GM12874 (cell line): ENCODE data around the gene HNRNPA3.

ENCODE experiments used
- TF ChIP-seq, protein P1 (sequence below): IDR thresholded peaks from 2 replicates; pipeline ENCODE4 v1.5.1; 2011; ENCODE audit warnings: low read depth, mild to moderate bottlenecking, control low read depth, low read length, moderate library complexity; ENCODE audit not compliant: insufficient read depth

Gene HNRNPA3

DNA sequence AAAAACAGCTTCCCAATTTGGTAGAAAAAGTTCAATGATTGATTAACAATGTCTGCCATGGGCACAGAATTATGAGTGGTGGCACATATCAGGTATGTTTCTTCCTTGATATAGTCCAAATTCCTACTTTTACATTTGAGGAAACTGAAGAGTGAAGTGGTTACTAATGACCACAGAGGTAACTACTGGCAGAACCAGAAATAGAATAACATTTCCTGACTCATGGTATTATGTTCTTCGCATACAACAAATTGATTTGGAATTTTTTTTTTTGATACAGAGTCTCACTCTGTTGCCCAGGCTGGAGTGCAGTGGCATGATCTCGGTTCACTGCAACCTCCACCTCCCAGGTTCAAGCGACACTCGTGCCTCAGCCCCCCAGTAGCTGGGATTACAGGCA, 57.9 kb downstream of the HNRNPA3 start:
- TF ChIP-seq, protein P1, sequence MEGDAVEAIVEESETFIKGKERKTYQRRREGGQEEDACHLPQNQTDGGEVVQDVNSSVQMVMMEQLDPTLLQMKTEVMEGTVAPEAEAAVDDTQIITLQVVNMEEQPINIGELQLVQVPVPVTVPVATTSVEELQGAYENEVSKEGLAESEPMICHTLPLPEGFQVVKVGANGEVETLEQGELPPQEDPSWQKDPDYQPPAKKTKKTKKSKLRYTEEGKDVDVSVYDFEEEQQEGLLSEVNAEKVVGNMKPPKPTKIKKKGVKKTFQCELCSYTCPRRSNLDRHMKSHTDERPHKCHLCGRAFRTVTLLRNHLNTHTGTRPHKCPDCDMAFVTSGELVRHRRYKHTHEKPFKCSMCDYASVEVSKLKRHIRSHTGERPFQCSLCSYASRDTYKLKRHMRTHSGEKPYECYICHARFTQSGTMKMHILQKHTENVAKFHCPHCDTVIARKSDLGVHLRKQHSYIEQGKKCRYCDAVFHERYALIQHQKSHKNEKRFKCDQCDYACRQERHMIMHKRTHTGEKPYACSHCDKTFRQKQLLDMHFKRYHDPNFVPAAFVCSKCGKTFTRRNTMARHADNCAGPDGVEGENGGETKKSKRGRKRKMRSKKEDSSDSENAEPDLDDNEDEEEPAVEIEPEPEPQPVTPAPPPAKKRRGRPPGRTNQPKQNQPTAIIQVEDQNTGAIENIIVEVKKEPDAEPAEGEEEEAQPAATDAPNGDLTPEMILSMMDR = no peak

DNA sequence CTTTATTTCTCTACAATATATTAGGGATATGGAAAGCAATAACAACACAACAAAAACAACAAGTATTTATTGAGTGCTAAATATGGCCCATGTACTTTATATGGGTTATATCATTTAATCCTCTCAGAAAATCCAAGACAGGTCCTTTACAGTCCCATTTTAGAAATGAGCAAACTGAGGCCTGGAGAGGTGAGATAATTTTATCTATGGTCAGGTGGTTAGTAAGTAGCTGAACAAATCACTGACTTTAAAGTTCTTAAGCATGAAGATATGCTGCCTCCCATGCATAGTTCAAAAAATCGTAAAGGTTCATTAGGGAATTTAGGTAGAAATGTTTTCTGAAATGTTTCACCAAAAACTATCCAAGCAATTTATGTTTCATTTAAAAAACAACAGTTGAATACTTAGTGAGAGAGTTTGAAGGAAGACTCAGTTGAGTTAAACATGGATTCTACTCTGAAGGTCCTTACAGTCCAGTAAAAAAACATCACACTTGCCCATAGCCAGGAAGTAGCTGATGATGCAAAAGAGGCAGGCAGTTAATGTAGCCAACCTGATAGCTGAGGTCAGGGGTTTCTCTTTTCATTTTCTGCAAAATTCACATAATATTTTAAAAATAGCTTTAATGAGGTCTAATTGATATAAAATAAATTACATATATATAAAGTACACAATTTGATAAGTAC, 59.5 kb downstream of the HNRNPA3 start:
- TF ChIP-seq, protein P1 = no peak

DNA sequence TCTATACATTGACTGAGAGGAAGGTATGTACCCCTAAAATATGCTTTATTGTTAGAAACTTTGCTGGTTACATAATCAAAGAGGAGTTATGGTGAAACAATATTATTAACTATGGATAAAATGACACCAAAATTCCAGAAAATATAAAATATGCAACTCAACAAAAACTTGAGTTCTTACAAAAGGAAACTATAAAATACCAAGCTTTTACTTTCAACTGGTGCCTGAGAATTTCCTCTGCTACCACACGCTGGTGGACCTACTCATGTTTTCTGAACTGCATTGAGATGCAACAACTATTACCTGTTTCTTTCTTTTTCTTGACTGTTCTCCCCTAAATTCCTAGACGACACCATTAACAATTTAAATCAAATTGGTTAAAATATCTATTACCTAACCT, 60.2 kb downstream of the HNRNPA3 start:
- TF ChIP-seq, protein P1 = no peak

DNA sequence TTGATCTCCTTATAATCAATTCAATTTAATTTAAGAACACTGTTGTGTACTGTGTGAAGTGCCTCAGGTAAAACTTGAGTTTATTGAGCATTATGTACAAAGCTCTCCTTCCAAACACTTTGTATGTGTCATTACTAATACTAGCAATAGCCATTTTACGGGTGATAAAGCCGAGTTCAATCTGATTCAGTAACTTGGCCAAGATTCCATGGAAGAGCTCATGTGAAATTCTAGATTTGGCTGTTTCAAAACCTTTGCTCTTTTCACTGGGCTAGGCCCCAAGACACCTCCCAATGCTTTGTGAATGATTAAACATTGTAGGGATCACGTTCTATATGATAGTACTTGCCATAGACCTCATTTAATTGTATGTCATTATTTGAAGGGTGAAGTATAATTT, 60.8 kb downstream of the HNRNPA3 start:
- TF ChIP-seq, protein P1 = no peak
